Muscle of leg (tissue), 11 donors: ENCODE results near the gene TMEM121. TPM values are rescaled to one million over a fixed set of nuclear protein-coding genes. Genes with fewer than 3 reads are reported as not detected.
A peak's percentile ranks its signal among the peaks of the same experiment; 100 is the strongest.

Experiments
- DNase-seq: peaks from one replicate; pipeline ENCODE4 v3.0.0; 2013
- H3K27ac ChIP-seq: one replicate; pipeline ENCODE4 v1.5.1; 2013; ENCODE audit warnings: mild to moderate bottlenecking, low read length, control low read depth
- H3K27me3 ChIP-seq: one replicate; pipeline ENCODE4 v1.6.1; 2013; ENCODE audit warnings: low read length; ENCODE audit not compliant: control insufficient read depth, insufficient read depth
- H3K36me3 ChIP-seq: one replicate; pipeline ENCODE4 v1.6.1; 2013; ENCODE audit warnings: low read length; ENCODE audit not compliant: control insufficient read depth, insufficient read depth
- H3K4me1 ChIP-seq: one replicate; pipeline ENCODE4 v1.6.1; 2013; ENCODE audit warnings: low read length; ENCODE audit not compliant: control insufficient read depth, insufficient read depth
- H3K4me3 ChIP-seq: one replicate; pipeline ENCODE4 v1.5.1; 2013; ENCODE audit warnings: low read length, control low read depth
- H3K9me3 ChIP-seq: replicated peaks from 2 replicates; pipeline ENCODE4 v1.6.1; 2013; ENCODE audit warnings: low read depth, low read length; ENCODE audit not compliant: control insufficient read depth
- WGBS: methylation state at CpG from one replicate; pipeline ENCODE4 v1.1.5; 2013; ENCODE audit warnings: missing lambda C conversion rate; ENCODE audit not compliant: insufficient coverage; 5-methylcytosine and 5-hydroxymethylcytosine counted together
- polyA plus RNA-seq, 8 donors: library from polyadenylated mRNA; unstranded; fragments of 120-200 nt; gene quantifications; one replicate each; pipeline versions ENCODE4 v1.2.1 to v1.2.3, GENCODE V29; 2013; ENCODE audit warnings: inconsistent platforms in 1 of 8, low replicate concordance in 1 of 8; ENCODE audit not compliant: insufficient read length in 8 of 8, insufficient read depth in 1 of 8
- total RNA-seq: library from RNA; stranded (reverse); fragments of 120-200 nt; gene quantifications from one replicate; pipeline ENCODE4 v1.2.4, GENCODE V29; 2013

TMEM121 gene
- total and polyA plus RNA-seq, 9 donors = 1.3 to 4.8 (median 3.4) TPM

DNA sequence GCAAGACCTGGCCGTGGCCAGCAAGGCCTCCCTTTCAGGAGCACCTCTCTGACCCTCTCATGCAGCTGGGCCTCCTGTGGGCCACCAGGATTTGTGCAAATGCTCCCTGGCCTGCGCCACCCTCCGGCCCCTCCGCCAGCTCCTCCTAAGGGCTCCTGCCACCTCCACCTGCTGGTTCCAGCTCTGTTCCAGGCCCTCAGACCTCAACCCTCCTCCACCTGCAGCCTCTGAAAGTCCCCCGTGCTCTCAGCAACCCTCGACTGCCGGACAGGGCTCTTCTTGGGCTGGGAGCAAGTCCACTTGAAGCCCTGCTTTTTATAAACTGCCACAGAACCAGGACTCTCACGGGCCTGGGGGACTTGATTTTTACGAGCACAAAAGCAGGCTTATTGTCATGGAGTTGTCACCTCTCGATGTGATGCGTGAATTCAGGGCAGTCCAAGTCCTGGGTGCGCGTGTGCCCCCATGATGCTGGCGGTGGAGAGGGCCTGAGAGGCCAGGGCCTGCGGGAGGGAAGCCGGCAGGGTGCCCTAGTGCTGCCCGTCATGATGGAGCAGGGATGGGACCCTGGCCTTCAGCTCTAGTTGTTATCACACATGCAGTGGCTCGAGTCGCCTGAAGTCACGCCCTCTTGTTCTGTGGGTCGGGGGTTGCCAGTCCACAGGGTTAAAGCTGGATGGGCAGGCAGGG, 26.2 kb upstream of the TMEM121 start:
- H3K36me3 ChIP-seq = peaks cover 7% of the 10 kb centered on the region
- 81% methylated on average over 21 of the region's 21 CpGs for WGBS
- DNase-seq = no peak
- no peak overlapping the region for H3K4me3 ChIP-seq
- no peaks in the 10 kb centered on the region for H3K27me3 ChIP-seq
- peaks cover 21% of the 10 kb centered on the region for H3K4me1 ChIP-seq
- no peaks in the 10 kb centered on the region for H3K9me3 ChIP-seq
- peak overlapping the region; percentile 13 for H3K27ac ChIP-seq

DNA sequence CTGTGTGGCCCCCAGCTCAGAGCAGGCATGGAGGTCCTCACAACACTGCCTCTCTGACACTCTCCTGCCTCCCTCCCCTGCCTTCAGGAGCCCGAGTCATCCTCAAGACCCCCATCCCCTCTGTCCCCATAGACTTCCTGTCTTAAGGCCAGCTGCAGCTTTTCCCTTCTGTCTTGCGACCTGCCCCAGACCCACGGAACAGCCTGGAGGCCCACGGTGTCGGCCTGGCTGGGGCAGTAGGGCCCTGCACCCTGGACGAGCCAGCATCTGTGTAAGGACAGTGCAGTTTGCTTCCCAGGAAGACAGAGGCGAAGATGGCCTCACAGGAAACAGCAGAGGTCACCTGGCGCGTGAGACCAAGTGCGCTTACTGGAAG, 25.7 kb upstream of the TMEM121 start:
- no peaks in the 10 kb centered on the region for H3K27me3 ChIP-seq
- no peak for DNase-seq
- H3K36me3 ChIP-seq = peaks cover 7% of the 10 kb centered on the region
- WGBS = 58% methylated on average over 9 of the region's 10 CpGs
- no peak overlapping the region for H3K27ac ChIP-seq
- no peak overlapping the region for H3K4me3 ChIP-seq
- H3K4me1 ChIP-seq = peaks cover 21% of the 10 kb centered on the region
- H3K9me3 ChIP-seq = no peaks in the 10 kb centered on the region

DNA sequence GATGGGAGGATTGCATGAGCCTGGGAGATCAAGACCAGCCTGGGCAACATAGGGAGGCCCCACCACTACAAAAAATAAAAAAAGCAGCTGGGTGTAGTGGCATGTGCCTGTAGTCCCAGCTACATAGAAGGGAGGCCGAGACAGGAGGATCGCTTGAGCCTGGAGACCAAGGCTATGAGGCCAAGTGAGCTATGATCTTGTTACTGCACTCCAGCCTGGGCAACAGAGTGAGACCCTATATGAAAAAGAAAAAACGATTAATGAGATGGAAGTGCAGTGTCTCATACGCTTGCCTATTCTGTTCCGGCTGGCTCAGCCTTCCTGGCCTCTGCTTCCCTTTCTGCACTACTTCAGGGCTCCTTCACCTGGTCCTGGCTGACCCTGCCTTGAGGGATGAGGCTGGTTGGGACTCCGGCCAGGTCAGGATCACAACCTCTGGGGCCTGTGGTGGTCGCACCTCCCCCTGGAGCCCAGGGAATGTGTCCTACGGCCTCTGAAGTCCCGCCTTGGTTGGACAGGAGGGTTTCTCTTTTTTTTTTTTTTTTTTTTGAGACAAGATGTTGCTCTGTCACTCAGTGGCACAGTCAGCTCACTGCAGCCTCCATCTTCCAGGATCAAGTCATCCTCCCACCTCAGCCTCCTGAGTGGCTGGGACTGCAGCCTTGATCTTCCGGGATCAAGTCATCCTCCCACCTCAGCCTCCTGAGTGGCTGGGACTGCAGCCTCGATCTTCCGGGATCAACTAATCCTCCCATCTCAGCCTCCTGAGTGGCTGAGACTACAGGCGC, 24.7 kb upstream of the TMEM121 start:
- H3K27ac ChIP-seq = no peak overlapping the region
- H3K9me3 ChIP-seq = no peaks in the 10 kb centered on the region
- WGBS = 94% methylated on average over 3 of the region's 13 CpGs
- H3K36me3 ChIP-seq = peaks cover 7% of the 10 kb centered on the region
- H3K27me3 ChIP-seq = no peaks in the 10 kb centered on the region
- no peak for DNase-seq
- no peak overlapping the region for H3K4me3 ChIP-seq
- peaks cover 19% of the 10 kb centered on the region for H3K4me1 ChIP-seq

DNA sequence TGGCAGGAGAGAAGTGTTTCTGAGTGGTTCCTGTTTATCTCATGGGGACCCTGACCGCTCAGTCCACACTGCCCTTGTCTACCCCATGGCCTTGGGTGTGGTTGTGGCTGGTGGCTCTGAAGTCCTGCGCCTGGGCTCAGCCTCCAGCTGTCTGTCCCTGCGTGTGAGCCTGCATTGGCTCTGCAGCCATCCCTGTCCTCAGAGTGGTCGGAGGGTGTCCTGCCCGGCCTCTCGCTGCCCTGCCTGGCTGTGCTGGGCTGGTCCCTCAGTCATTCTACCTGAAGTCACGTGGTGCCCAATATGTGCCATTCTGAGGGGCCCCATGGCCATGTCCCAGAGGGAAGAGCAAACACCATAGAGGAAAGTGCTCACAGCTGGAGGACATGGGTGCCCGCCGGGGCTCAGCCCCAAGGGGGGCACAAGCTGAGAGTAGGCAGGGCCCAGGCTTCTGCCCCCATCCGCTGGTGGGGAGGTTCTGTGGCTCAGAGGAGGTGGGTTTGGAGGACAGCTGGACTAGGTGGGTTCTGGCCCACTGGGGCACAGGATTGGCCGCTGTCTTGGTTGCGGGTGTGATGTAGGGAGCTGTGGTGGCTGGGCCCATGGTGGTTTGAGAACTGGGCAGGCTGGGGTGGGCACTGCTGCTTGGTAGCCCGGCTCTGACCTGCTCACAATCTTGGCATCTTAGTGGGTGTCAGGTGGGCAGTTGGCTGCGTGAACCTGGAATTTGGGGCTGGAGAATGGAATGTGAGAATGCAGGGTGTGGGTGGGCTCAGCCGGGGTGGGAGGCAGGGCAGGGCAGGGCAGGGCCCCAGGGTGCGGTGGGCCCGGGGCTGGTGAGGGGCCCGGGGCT, 23.7 kb upstream of the TMEM121 start:
- Histone ChIP-seq H3K27ac (no peak overlapping the region), H3K9me3 (no peaks in the 10 kb centered on the region), H3K27me3 (peaks cover 5% of the 10 kb centered on the region), H3K4me1 (peaks cover 18% of the 10 kb centered on the region), H3K36me3 (peaks cover 7% of the 10 kb centered on the region), H3K4me3 (no peak overlapping the region)
- 85% methylated on average over 14 of the region's 18 CpGs for WGBS
- no peak for DNase-seq

DNA sequence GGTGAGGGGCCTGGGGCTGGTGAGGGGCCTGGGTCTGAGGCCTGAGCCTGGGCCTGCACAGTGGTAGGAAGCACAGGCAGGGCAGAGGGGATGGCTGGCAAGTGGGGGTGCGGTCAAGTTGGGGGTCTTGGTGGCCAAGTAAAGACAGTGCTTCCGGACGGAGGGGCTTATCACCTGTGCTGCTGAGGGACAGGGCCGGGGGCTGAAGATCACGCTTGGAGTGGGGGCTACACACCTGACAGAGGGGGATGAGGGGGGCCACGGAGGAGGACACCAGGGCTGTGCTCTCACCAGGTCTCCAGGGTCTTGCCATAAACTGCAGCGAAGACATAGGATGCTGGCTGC, 23.1 kb upstream of the TMEM121 start:
- Histone ChIP-seq H3K4me1 (peaks cover 15% of the 10 kb centered on the region), H3K27ac (no peak overlapping the region), H3K9me3 (no peaks in the 10 kb centered on the region), H3K27me3 (peaks cover 7% of the 10 kb centered on the region), H3K36me3 (peaks cover 7% of the 10 kb centered on the region), H3K4me3 (no peak overlapping the region)
- no peak for DNase-seq
- WGBS = 68% methylated on average over 7 of the region's 7 CpGs

DNA sequence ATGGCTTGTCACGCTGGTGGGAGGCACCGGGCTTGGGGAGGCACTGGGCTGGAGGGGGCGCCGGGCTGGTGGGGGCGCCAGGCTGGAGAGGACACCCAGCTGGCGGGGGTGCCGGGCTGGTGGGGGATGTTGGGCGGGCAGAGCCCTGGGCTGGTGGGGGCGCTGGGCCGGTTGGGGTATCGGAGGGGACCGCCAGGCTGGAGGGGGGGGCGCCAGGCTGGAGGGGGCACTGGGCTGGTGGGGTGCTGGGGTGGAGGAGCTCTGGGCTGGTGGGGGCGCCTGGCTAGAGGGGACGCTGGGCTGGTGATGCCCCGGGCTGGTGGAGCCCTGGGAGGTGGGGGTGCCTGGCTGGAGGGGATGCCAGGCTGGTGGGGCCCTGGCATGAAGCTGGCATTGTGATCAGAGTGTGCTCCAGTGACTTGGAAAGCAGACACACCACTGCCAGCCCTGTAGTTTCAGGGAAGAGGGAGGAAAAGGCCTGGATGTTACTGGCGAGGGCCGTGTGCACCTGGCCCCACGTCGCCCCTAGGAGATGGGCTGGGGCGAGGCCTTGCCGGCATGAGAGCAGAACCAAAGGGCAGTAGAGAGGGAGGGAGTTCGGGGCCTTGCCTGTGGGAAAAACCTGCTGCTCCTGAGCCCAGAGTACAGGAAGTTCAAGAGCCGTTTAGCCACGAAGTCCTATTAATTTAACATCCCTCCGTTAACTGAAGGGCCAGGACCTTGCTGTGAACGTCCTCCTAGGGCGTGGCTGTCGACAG, 22.3 kb upstream of the TMEM121 start:
- WGBS = 71% methylated on average over 20 of the region's 29 CpGs
- peaks cover 11% of the 10 kb centered on the region for H3K27me3 ChIP-seq
- H3K36me3 ChIP-seq = peaks cover 2% of the 10 kb centered on the region
- H3K27ac ChIP-seq = no peak overlapping the region
- DNase-seq = no peak
- no peaks in the 10 kb centered on the region for H3K9me3 ChIP-seq
- H3K4me1 ChIP-seq = peaks cover 7% of the 10 kb centered on the region
- no peak overlapping the region for H3K4me3 ChIP-seq

DNA sequence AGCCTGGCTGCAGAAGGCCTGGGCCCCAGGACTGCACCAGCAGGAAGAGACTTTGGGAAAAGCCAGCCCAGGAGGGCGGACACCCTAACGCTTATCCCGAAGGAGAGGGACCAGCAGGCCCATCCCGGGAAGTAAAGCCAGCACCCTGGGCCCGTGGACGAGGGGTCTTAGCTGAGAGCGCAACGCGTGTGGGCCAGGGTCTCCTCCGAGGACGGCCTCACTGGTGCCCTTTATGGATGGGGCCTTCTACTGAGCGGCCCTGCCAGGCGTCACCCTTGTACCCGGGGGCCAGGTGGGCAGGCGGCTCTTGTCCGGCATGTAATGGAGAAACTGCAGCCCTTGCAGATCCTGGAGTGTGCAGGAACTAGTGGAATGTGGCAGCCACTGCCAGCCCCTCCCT, 21.3 kb upstream of the TMEM121 start:
- no peak for DNase-seq
- 81% methylated on average over 15 of the region's 16 CpGs for WGBS

DNA sequence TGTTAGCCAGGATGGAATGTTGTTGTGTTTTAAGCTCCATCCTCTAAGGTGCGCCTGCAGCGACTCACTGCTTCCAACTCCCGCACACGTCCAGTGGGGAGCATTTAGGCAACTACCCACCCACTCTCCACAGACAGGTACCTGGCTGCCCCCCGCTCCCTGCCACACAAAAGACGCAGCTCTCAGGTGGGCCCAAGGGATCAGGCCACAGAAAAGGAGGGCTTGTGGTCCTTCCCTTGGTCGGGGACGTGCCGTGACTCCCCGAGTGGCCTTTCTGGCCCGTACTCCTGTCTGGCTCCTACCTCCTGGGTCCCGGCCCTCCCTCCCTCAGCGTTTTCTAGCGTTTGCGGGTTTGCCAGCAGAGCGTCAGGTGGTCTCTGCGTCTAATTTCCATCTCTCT, 19.1 kb upstream of the TMEM121 start:
- H3K4me3 ChIP-seq = no peak overlapping the region
- no peak overlapping the region for H3K27ac ChIP-seq
- WGBS = 69% methylated on average over 13 of the region's 17 CpGs
- H3K36me3 ChIP-seq = no peaks in the 10 kb centered on the region
- H3K27me3 ChIP-seq = peaks cover 24% of the 10 kb centered on the region
- no peak for DNase-seq
- H3K4me1 ChIP-seq = no peaks in the 10 kb centered on the region
- no peaks in the 10 kb centered on the region for H3K9me3 ChIP-seq

More for the DNA sequence above, 21.3 kb upstream of the TMEM121 start:
- H3K4me3 ChIP-seq = no peak overlapping the region
- H3K36me3 ChIP-seq = no peaks in the 10 kb centered on the region
- peaks cover under 1% of the 10 kb centered on the region for H3K4me1 ChIP-seq
- H3K9me3 ChIP-seq = no peaks in the 10 kb centered on the region
- H3K27ac ChIP-seq = no peak overlapping the region
- H3K27me3 ChIP-seq = peaks cover 14% of the 10 kb centered on the region

DNA sequence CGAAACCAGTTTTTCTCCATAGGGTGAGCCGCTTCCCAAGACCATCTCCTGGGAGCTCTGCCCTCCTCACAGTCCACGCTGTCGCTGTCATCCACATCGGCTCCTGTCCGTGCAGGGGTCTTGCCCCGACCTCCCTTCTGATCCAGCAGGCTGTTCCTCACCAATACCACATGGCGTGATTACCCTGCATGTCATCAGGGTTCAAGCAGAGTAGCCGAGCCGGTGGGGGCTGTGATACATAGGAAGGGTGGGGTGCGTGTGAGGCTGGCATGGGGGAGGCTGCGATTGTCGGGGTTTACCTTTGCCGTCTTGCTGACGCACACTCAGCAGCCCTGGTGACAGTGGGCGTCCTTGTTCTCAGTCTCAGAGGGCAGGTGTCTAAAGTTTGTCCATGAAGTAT, 18.3 kb upstream of the TMEM121 start:
- Histone ChIP-seq H3K4me3 (no peak overlapping the region), H3K4me1 (no peaks in the 10 kb centered on the region), H3K27ac (no peak overlapping the region), H3K9me3 (no peaks in the 10 kb centered on the region), H3K27me3 (peaks cover 24% of the 10 kb centered on the region), H3K36me3 (no peaks in the 10 kb centered on the region)
- WGBS = 74% methylated on average over 14 of the region's 16 CpGs
- DNase-seq = no peak
